ENCODE measurements around the gene UBIAD1. TPM values are rescaled to one million over a fixed set of nuclear protein-coding genes. Genes with fewer than 3 reads are reported as not detected.

Gene UBIAD1
- total RNA-seq, 1 donor from 2014 or later = 15.4 TPM

DNA sequence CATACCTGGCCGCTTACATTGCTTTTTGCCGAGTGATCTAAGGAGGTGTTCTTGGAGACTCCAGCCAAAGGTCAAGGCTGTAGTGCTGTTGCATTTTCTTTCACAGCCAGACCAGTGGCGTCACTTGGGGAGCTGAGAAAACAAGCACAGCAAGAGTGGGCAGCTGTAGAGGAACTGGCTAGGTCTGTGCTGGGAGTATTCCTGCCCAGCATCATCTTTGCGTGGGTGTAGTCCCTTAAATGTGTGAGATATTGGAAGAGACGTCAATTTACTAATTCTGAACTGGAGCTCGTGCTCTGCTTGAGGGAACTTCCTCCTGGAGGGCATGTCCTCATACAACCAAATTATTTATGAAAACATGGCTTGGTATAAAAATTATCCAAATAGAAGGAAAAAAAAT, 10.2 kb downstream of the UBIAD1 start:
- Histone ChIP-seq H3K4me1 (ENCODE audit: insufficient read depth, low read length) (peaks cover 16% of the 10 kb centered on the region), H3K9me3 (ENCODE audit: insufficient read depth, low read depth, low read length) (no peaks in the 10 kb centered on the region), H3K4me2 (ENCODE audit: low read length) (no peak overlapping the region), H3K4me3 (ENCODE audit: insufficient read depth, low read depth, low read length) (no peak overlapping the region), H3K36me3 (ENCODE audit: insufficient read depth, low read length) (no peaks in the 10 kb centered on the region), H3K27ac (ENCODE audit: low read depth, low read length) (no peak overlapping the region), H2AFZ (ENCODE audit: low read depth, low read length) (no peak overlapping the region), H4K20me1 (ENCODE audit: insufficient read depth, low read length) (peaks cover 36% of the 10 kb centered on the region), H3K9ac (ENCODE audit: low read length) (no peak overlapping the region), H3K27me3 (ENCODE audit: insufficient read depth, low read length) (no peaks in the 10 kb centered on the region), H3K79me2 (ENCODE audit: insufficient read depth, low read length) (peaks cover 7% of the 10 kb centered on the region)
- TF ChIP-seq, protein P1, sequence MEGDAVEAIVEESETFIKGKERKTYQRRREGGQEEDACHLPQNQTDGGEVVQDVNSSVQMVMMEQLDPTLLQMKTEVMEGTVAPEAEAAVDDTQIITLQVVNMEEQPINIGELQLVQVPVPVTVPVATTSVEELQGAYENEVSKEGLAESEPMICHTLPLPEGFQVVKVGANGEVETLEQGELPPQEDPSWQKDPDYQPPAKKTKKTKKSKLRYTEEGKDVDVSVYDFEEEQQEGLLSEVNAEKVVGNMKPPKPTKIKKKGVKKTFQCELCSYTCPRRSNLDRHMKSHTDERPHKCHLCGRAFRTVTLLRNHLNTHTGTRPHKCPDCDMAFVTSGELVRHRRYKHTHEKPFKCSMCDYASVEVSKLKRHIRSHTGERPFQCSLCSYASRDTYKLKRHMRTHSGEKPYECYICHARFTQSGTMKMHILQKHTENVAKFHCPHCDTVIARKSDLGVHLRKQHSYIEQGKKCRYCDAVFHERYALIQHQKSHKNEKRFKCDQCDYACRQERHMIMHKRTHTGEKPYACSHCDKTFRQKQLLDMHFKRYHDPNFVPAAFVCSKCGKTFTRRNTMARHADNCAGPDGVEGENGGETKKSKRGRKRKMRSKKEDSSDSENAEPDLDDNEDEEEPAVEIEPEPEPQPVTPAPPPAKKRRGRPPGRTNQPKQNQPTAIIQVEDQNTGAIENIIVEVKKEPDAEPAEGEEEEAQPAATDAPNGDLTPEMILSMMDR (IDR thresholded peaks at IDR 0.05; ENCODE audit: insufficient read depth, low read depth, low read length) = no peak
- no peak for TF ChIP-seq EZH2 (IDR thresholded peaks at IDR 0.05; ENCODE audit: insufficient read depth, low read length)
- Mint-ChIP-seq H3K36me3 (ENCODE audit: low read depth, unreplicated experiment) (peaks cover 3% of the 10 kb centered on the region), H3K9me3 (ENCODE audit: unreplicated experiment) (no peaks in the 10 kb centered on the region), H3K27me3 (ENCODE audit: low read depth, unreplicated experiment) (no peaks in the 10 kb centered on the region), H3K4me1 (ENCODE audit: low read depth, unreplicated experiment) (peaks cover 16% of the 10 kb centered on the region), H3K27ac (ENCODE audit: unreplicated experiment) (no peak overlapping the region), H3K4me3 (ENCODE audit: unreplicated experiment) (no peak overlapping the region)
- no peak for FAIRE-seq
- DNase-seq (ENCODE audit: low read depth) = no peak

DNA sequence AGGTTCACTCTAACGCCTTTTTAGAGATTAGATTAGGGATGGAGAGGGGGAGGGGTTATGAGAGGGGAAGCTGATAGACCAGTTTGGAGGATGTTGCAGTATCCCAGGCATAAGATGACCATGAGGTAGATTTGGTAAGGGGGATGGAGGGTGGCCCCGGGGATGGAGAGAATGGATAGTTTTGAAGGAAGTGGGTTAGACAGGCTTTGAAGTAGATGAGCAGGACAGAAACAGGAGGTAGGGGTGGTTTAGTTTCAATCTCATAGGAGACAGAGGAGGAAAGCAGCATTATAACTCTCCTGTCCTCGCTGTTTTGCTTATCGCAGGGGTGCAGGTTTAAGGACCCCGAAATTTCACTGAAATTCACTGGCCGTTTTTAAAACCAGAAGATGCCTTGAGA, 11.8 kb downstream of the UBIAD1 start:
- Mint-ChIP-seq H3K9me3 (ENCODE audit: unreplicated experiment) (no peaks in the 10 kb centered on the region), H3K4me1 (ENCODE audit: low read depth, unreplicated experiment) (peaks cover 20% of the 10 kb centered on the region), H3K4me3 (ENCODE audit: unreplicated experiment) (no peak overlapping the region), H3K36me3 (ENCODE audit: low read depth, unreplicated experiment) (peaks cover 4% of the 10 kb centered on the region), H3K27me3 (ENCODE audit: low read depth, unreplicated experiment) (no peaks in the 10 kb centered on the region), H3K27ac (ENCODE audit: unreplicated experiment) (no peak overlapping the region)
- no peaks in the 10 kb centered on the region for H3K27me3 ChIP-seq (ENCODE audit: insufficient read depth, low read length)
- H3K9ac ChIP-seq (ENCODE audit: low read length) = no peak overlapping the region
- H3K9me3 ChIP-seq (ENCODE audit: insufficient read depth, low read depth, low read length) = no peaks in the 10 kb centered on the region
- no peak for TF ChIP-seq EZH2 (IDR thresholded peaks at IDR 0.05; ENCODE audit: insufficient read depth, low read length)
- TF ChIP-seq, protein P1 (IDR thresholded peaks at IDR 0.05; ENCODE audit: insufficient read depth, low read depth, low read length) = no peak
- peaks cover 16% of the 10 kb centered on the region for H3K4me1 ChIP-seq (ENCODE audit: insufficient read depth, low read length)
- H3K4me2 ChIP-seq (ENCODE audit: low read length) = no peak overlapping the region
- peaks cover 7% of the 10 kb centered on the region for H3K79me2 ChIP-seq (ENCODE audit: insufficient read depth, low read length)
- no peak overlapping the region for H3K27ac ChIP-seq (ENCODE audit: low read depth, low read length)
- no peak for DNase-seq (ENCODE audit: low read depth)
- H4K20me1 ChIP-seq (ENCODE audit: insufficient read depth, low read length) = peaks cover 42% of the 10 kb centered on the region
- no peaks in the 10 kb centered on the region for H3K36me3 ChIP-seq (ENCODE audit: insufficient read depth, low read length)
- no peak for FAIRE-seq
- H2AFZ ChIP-seq (ENCODE audit: low read depth, low read length) = no peak overlapping the region
- no peak overlapping the region for H3K4me3 ChIP-seq (ENCODE audit: insufficient read depth, low read depth, low read length)

DNA sequence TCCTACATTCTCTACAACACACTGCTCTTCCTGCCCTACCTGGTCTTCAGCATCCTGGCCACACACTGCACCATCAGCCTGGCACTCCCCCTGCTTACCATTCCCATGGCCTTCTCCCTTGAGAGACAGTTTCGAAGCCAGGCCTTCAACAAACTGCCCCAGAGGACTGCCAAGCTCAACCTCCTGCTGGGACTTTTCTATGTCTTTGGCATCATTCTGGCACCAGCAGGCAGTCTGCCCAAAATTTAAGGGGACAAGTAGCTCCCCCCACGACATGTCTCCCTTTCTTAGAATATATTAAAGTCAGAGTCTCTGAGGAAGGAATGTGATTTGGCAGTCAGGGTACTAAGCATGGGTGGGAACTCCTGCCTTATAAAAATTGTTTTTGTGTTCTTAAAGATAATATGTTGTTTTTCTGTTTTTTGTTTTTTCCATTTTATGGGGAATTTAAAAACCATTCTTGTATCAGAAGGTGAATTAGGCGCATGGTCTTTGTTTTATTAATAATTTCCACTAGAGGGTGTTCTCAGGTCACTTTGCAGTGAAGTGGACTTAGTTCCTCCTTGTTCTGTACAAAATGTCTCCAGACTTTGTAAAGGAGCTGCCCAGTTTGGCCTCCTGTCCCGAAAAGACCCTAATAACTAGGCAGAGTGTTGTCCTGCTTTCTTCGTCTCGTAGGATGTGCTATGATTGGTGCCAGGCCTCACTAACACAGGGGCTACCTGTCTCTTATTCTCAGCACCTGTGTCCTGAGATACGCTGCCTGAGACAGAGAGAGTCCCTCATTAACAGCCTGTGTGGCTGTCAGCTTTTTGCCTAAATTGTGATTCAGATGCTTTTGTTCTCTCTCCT, 13.1 kb downstream of the UBIAD1 start:
- Histone ChIP-seq H3K9me3 (ENCODE audit: insufficient read depth, low read depth, low read length) (no peaks in the 10 kb centered on the region), H3K36me3 (ENCODE audit: insufficient read depth, low read length) (no peaks in the 10 kb centered on the region), H3K9ac (ENCODE audit: low read length) (no peak overlapping the region), H3K4me2 (ENCODE audit: low read length) (no peak overlapping the region), H3K4me3 (ENCODE audit: insufficient read depth, low read depth, low read length) (no peak overlapping the region), H4K20me1 (ENCODE audit: insufficient read depth, low read length) (peaks cover 42% of the 10 kb centered on the region), H3K27ac (ENCODE audit: low read depth, low read length) (no peak overlapping the region), H2AFZ (ENCODE audit: low read depth, low read length) (no peak overlapping the region), H3K79me2 (ENCODE audit: insufficient read depth, low read length) (peaks cover 7% of the 10 kb centered on the region), H3K27me3 (ENCODE audit: insufficient read depth, low read length) (no peaks in the 10 kb centered on the region), H3K4me1 (ENCODE audit: insufficient read depth, low read length) (peaks cover 16% of the 10 kb centered on the region)
- FAIRE-seq = no peak
- peaks cover 7% of the 10 kb centered on the region for H3K36me3 Mint-ChIP-seq (ENCODE audit: low read depth, unreplicated experiment)
- H3K27ac Mint-ChIP-seq (ENCODE audit: unreplicated experiment) = peak overlapping the region; percentile 20
- H3K4me1 Mint-ChIP-seq (ENCODE audit: low read depth, unreplicated experiment) = peaks cover 19% of the 10 kb centered on the region
- H3K4me3 Mint-ChIP-seq (ENCODE audit: unreplicated experiment) = no peak overlapping the region
- H3K27me3 Mint-ChIP-seq (ENCODE audit: low read depth, unreplicated experiment) = no peaks in the 10 kb centered on the region
- no peaks in the 10 kb centered on the region for H3K9me3 Mint-ChIP-seq (ENCODE audit: unreplicated experiment)
- no peak for TF ChIP-seq EZH2 (IDR thresholded peaks at IDR 0.05; ENCODE audit: insufficient read depth, low read length)
- TF ChIP-seq, protein P1 (IDR thresholded peaks at IDR 0.05; ENCODE audit: insufficient read depth, low read depth, low read length) = peak; percentile 16
- no peak for DNase-seq (ENCODE audit: low read depth)
